HG03066 (cell line): ENCODE results near the gene TMPRSS13.
"Not testable (repeated sequence)": the region's sequence is repeated elsewhere in the genome, so short reads cannot be mapped to it uniquely, and the experiment has no call there.

Experiments
- ATAC-seq: cut with Tn5 transposase; IDR thresholded peaks from one replicate; pipeline ENCODE4 v1.9.1; 2021; ENCODE audit warnings: low read depth; ENCODE audit not compliant: unreplicated experiment

TMPRSS13 gene

GRCh38 chr11:117875382-117876058 lies 53.7 kb downstream of the TMPRSS13 start:
- no peak for ATAC-seq

- no peak for ATAC-seq
Measured at GRCh38 chr11:117874910-117875381, 54.3 kb downstream of the TMPRSS13 start.

GRCh38 chr11:117874253-117874909 lies 54.8 kb downstream of the TMPRSS13 start:
- ATAC-seq, result no peak

GRCh38 chr11:117873828-117874125 lies 55.4 kb downstream of the TMPRSS13 start:
- no peak for ATAC-seq

GRCh38 chr11:117872975-117873827 lies 56.0 kb downstream of the TMPRSS13 start:
- ATAC-seq, result no peak

- no peak for ATAC-seq
Measured at GRCh38 chr11:117872420-117872961, 56.7 kb downstream of the TMPRSS13 start.

GRCh38 chr11:117871784-117872183 lies 57.4 kb downstream of the TMPRSS13 start:
- ATAC-seq, result no peak

- ATAC-seq, result no peak
Measured at GRCh38 chr11:117871160-117871559, 58.0 kb downstream of the TMPRSS13 start.

- no peak for ATAC-seq
Measured at GRCh38 chr11:117870103-117870952, 58.9 kb downstream of the TMPRSS13 start.

GRCh38 chr11:117869604-117870003 lies 59.6 kb downstream of the TMPRSS13 start:
- no peak for ATAC-seq

- ATAC-seq, result no peak
Measured at GRCh38 chr11:117868815-117869561, 60.2 kb downstream of the TMPRSS13 start.

- no peak for ATAC-seq
Measured at GRCh38 chr11:117868088-117868487, 61.1 kb downstream of the TMPRSS13 start.

- ATAC-seq, result no peak
Measured at GRCh38 chr11:117866526-117866925, 62.7 kb downstream of the TMPRSS13 start.

GRCh38 chr11:117865546-117865945 lies 63.7 kb downstream of the TMPRSS13 start:
- ATAC-seq, result not testable (repeated sequence)

GRCh38 chr11:117863383-117863782 lies 65.8 kb downstream of the TMPRSS13 start:
- no peak for ATAC-seq

GRCh38 chr11:117862753-117863152 lies 66.4 kb downstream of the TMPRSS13 start:
- no peak for ATAC-seq

- no peak for ATAC-seq
Measured at GRCh38 chr11:117862019-117862725, 67.0 kb downstream of the TMPRSS13 start.

GRCh38 chr11:117861151-117862018 lies 67.8 kb downstream of the TMPRSS13 start:
- no peak for ATAC-seq
